ENCODE data around the gene FUT2.

The FUT2 gene

DNA sequence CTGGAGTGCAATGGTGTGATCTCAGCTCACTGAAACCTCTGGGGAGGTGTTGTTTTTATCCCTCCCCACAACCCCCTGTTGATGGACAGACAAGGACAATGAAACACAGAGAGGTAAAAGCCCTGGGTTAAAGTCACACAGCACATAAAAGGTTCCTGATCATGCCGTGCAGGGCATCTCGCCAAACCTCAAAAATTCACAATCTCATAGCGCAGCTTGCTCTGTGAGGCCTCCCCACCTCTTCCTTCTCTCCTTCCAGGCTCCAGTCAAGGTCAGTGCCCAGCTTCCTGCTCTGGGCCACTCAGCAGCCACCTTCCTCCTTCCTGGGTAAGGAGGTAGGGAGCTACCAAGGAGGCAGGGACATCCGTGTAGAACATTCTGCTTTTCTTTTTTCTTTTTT lies 2.3 kb downstream of the FUT2 start:
- H3K4me3 ChIP-seq (ENCODE audit: low read depth, low read length), result no peak overlapping the region
- TF ChIP-seq CTCF (IDR thresholded peaks at IDR 0.05; ENCODE audit: low read depth, low read length), result no peak
- in situ Hi-C loops (cut with HindIII; ENCODE audit: low sequenced_read_pairs), result no loop called here
- peak; percentile 60 for DNase-seq (ENCODE audit: low read depth, low spot score)

DNA sequence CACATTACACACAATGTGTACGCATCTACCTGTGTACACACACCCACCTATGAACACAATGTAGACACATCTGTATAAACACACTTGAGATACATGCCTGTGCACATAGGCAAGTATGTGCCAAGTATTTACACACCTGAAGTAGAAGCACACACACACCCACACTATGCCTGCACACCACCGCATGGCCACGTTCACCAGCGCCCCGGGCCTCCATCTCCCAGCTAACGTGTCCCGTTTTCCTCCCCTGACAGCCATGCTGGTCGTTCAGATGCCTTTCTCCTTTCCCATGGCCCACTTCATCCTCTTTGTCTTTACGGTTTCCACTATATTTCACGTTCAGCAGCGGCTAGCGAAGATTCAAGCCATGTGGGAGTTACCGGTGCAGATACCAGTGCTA lies 6.9 kb downstream of the FUT2 start:
- no peak for TF ChIP-seq CTCF (IDR thresholded peaks at IDR 0.05; ENCODE audit: low read depth, low read length)
- no peak overlapping the region for H3K4me3 ChIP-seq (ENCODE audit: low read depth, low read length)
- DNase-seq (ENCODE audit: low read depth, low spot score), result no peak
- in situ Hi-C loops (cut with HindIII; ENCODE audit: low sequenced_read_pairs), result no loop called here

- in situ Hi-C loops (cut with HindIII; ENCODE audit: low sequenced_read_pairs), result no loop called here
- DNase-seq (ENCODE audit: low read depth, low spot score), result no peak
- no peak for TF ChIP-seq CTCF (IDR thresholded peaks at IDR 0.05; ENCODE audit: low read depth, low read length)
- no peak overlapping the region for H3K4me3 ChIP-seq (ENCODE audit: low read depth, low read length)
These were observed 7.5 kb downstream of the FUT2 start for GRCh38 chr19:48703316-48703715.

GRCh38 chr19:48705431-48705830 lies 9.7 kb downstream of the FUT2 start:
- TF ChIP-seq CTCF (IDR thresholded peaks at IDR 0.05; ENCODE audit: low read depth, low read length), result no peak
- no peak overlapping the region for H3K4me3 ChIP-seq (ENCODE audit: low read depth, low read length)
- in situ Hi-C loops (cut with HindIII; ENCODE audit: low sequenced_read_pairs), result no loop called here
- DNase-seq (ENCODE audit: low read depth, low spot score), result no peak

GRCh38 chr19:48708471-48708870 lies 12.7 kb downstream of the FUT2 start:
- in situ Hi-C loops (cut with HindIII; ENCODE audit: low sequenced_read_pairs), result no loop called here
- DNase-seq (ENCODE audit: low read depth, low spot score), result no peak
- H3K4me3 ChIP-seq (ENCODE audit: low read depth, low read length), result no peak overlapping the region
- TF ChIP-seq CTCF (IDR thresholded peaks at IDR 0.05; ENCODE audit: low read depth, low read length), result no peak

GRCh38 chr19:48711106-48711662 lies 15.4 kb downstream of the FUT2 start:
- TF ChIP-seq CTCF (IDR thresholded peaks at IDR 0.05; ENCODE audit: low read depth, low read length), result no peak
- no peak for DNase-seq (ENCODE audit: low read depth, low spot score)
- in situ Hi-C loops (cut with HindIII; ENCODE audit: low sequenced_read_pairs), result no loop called here
- no peak overlapping the region for H3K4me3 ChIP-seq (ENCODE audit: low read depth, low read length)
